Mucosa of descending colon (tissue), 3 donors: ENCODE measurements around the gene MSX1. TPM values are rescaled to one million over a fixed set of nuclear protein-coding genes. Genes with fewer than 3 reads are reported as not detected.

Experiments
- ATAC-seq: fragments of 200-7000 bp; cut with Tn5 transposase; one replicate; pipeline ENCODE4 v1.9.1; 2020; ENCODE audit warnings: mild to moderate bottlenecking, moderate library complexity
- DNase-seq, 3 donors: peaks; one replicate each; pipeline ENCODE4 v3.0.0-alpha.2; 2020
- H3K36me3 ChIP-seq: fragments of 200-600 bp; one replicate; pipeline ENCODE4 v1.8.0; 2021; ENCODE audit warnings: low read depth, mild to moderate bottlenecking
- H3K4me1 ChIP-seq: fragments of 200-600 bp; one replicate; pipeline ENCODE4 v1.8.0; 2021; ENCODE audit warnings: low read depth, mild to moderate bottlenecking
- H3K4me3 ChIP-seq: fragments of 200-600 bp; one replicate; pipeline ENCODE4 v1.8.0; 2021; ENCODE audit warnings: mild to moderate bottlenecking
- H3K9me3 ChIP-seq: fragments of 200-600 bp; one replicate; pipeline ENCODE4 v1.8.0; 2021; ENCODE audit warnings: mild to moderate bottlenecking
- intact Hi-C, 2 donors: fragments of 100-400 bp; cut with DNase I in 1 of 2; cut with micrococcal nuclease in 1 of 2; formaldehyde crosslinking; loops; one replicate each; pipeline versions ENCODE4 v1.11.0 to v1.11.1; 2022; cut with DNase I, micrococcal nuclease
- total RNA-seq, 3 donors: library from RNA; stranded (reverse); fragmentation: NEBNext Ultra II Directional in 2 of 3; extraction: Animal tissue kit (Norgen Biotek cat#: 25700) in 2 of 3; gene quantifications; one replicate each; pipeline versions ENCODE4 v1.2.1 to v1.2.4, GENCODE V29; 2021 to 2023
- TF ChIP-seq, protein P1 (sequence below): fragments of 200-600 bp; IDR thresholded peaks from one replicate; pipeline ENCODE4 v1.8.0; 2022; ENCODE audit warnings: antibody characterized with exemption, mild to moderate bottlenecking
- donor health status: DM: no; HTN: no; CAD: no; lungs with moderate emphysema.
- donor health status: DM: no; HTN: no; CAD: no.
- donor health status: DM: no; HTN: yes; CAD: no.

The MSX1 gene
- total RNA-seq, 3 donors from 2014 or later = 0.43 to 0.48 (median 0.44) TPM

DNA sequence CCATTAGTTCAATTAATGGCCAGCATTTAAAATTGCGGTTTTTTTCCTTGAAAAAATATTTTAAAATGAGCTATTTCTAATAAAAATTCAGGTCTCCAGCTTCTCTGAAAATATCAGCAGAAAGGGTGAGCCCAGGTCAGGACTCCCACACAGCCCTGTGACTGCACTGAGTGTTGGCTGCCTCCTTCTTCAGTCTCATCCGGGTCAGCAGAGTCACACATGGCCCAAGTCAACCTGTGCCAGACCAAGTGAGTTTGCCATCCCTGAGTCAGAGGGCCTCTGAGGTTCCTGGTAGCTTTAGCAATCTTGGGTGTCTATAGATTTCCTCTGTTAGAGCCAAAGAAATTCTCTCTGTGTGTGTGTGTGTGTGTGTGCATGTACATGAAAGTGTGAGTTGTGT, 22.1 kb upstream of the MSX1 start:
- ATAC-seq (no peak), DNase-seq (no peak)
- TF ChIP-seq, protein P1, sequence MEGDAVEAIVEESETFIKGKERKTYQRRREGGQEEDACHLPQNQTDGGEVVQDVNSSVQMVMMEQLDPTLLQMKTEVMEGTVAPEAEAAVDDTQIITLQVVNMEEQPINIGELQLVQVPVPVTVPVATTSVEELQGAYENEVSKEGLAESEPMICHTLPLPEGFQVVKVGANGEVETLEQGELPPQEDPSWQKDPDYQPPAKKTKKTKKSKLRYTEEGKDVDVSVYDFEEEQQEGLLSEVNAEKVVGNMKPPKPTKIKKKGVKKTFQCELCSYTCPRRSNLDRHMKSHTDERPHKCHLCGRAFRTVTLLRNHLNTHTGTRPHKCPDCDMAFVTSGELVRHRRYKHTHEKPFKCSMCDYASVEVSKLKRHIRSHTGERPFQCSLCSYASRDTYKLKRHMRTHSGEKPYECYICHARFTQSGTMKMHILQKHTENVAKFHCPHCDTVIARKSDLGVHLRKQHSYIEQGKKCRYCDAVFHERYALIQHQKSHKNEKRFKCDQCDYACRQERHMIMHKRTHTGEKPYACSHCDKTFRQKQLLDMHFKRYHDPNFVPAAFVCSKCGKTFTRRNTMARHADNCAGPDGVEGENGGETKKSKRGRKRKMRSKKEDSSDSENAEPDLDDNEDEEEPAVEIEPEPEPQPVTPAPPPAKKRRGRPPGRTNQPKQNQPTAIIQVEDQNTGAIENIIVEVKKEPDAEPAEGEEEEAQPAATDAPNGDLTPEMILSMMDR = no peak
- H3K4me1 ChIP-seq = no peaks in the 10 kb centered on the region
- H3K9me3 ChIP-seq = no peaks in the 10 kb centered on the region
- H3K36me3 ChIP-seq = no peaks in the 10 kb centered on the region
- intact Hi-C loops = no loop called here
- H3K4me3 ChIP-seq = no peak overlapping the region

DNA sequence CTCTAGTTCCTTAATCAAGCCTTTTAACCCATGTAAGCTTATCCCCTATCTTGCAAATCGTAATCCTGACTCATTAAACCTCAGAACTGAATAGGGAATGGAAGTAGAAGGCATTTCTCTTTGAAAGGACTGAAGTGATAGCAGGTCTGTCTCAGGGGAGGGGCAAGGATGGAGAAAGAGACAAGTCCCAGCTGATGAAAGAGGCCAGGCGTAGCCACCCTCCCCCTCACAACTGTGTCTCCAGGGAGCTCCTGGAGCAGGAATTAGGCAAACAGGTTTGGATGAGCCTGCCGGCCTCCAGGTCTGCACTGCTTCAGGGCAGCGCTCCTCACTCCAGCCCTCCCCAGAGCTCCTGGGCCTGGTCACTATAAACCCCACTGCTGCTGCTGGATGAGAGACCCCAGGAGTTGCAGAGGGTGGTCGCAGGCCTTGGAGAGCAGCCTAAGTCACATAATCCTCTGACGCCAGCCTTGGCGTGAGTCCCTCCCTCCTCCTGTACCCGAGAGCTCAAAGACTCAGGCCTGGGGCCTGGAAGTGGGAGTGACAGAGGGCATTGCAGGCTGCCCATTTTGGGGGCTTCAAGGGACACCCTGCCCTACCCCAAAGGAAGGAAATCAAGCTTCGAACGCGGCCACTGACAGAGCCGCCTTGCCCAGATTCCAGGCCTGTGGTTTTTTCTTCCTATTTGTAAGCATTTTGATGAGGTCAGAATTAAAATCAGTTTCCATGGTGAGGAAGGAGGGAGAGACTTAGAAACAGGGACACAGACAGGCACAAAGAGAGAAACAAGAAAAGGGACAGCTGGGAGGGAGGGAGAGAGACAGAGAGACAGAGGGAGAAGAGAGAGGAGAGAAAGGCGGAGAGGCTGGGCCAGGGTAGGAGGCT, 21.2 kb upstream of the MSX1 start:
- Histone ChIP-seq H3K4me3 (no peak overlapping the region), H3K4me1 (no peaks in the 10 kb centered on the region), H3K9me3 (no peaks in the 10 kb centered on the region), H3K36me3 (no peaks in the 10 kb centered on the region)
- TF ChIP-seq, protein P1 = no peak
- intact Hi-C loops = no loop called here
- DNase-seq = no peak
- no peak for ATAC-seq

DNA sequence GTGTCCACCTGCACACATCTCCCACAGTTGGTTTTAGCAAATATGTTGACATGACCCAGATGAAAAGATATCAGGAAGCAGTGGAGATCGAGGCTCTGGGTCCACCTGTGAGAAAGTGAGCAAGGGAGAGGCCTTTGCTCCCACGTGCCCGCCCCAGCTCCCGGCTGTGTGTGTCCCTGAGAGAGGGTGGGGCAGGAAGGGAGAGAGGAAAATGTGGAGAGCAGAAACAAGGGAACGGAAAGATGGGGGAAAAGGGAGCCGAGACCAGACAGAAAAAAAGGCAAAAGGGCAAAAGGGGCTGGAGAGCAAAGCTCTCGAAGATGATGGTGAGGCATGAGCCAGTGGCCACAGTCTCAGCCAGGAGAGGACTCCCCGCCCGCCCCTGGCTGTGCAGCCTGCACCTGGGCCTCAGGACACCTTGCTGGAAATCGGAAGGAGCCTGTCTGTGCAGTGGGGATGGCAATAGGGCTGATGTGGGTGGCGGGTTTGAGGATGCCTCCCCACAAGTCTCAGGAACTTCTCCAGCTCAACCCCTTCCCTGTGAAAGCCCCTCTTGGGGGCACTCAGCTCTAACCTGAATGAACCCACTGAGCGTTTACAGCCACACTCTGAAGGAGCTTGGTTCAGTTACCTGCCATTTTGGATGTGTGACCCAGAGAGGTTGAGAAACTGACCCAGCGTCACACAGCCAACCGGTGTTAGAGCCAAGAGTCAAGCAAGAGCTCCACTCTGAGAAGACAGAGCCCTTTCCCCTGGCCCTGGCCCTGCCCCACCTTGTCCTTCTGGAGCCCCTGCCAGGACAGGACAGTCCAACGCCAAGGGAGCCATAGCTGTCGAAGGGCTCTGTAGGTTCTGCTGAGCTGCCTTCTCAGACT, 20.3 kb upstream of the MSX1 start:
- no peaks in the 10 kb centered on the region for H3K9me3 ChIP-seq
- TF ChIP-seq, protein P1 = no peak
- DNase-seq (no peak), ATAC-seq (peak; percentile 54)
- intact Hi-C loops = no loop called here
- no peaks in the 10 kb centered on the region for H3K4me1 ChIP-seq
- H3K4me3 ChIP-seq = no peak overlapping the region
- H3K36me3 ChIP-seq = no peaks in the 10 kb centered on the region

DNA sequence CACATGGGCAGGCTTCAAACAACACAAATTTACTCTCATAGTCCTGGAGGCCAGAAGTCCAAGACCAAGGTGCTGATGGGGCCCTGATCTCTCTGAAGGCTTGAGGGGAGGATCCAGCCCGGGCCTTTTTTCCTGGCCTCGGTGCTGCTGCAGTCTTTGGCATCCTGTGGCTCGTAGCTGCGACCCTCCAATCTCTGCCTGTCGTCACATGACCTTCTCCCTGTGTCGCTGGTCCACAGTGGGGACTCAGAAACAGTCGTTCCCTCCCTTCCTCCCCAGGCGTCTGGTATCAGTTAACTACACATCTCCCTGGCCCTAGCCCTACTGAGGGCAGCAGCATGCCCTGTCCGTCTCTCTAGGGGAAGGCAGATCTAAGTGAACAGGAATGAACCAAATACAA, 19.1 kb upstream of the MSX1 start:
- no peak for ATAC-seq
- Histone ChIP-seq H3K4me1 (no peaks in the 10 kb centered on the region), H3K9me3 (no peaks in the 10 kb centered on the region), H3K36me3 (no peaks in the 10 kb centered on the region), H3K4me3 (no peak overlapping the region)
- no peak for DNase-seq
- TF ChIP-seq, protein P1 = no peak
- intact Hi-C loops = no loop called here

DNA sequence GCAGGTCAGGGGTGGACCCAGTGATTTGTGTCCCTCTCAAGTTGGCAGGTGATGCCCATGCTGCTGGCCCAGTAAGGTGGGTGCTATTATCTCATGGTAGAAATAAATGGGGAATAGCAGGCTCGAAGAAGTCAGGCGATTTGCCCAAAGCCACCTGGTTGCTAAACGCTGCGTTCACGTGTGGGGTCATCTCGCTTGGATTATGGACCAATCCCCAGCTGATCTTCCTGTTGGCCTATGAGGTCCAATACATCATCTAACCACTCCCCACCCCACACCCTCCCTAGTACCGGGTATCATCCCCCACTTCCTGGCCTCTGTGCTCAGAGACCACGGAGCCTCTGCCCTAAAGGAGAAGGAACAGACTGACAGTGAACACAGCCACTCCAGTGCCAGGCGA, 18.3 kb upstream of the MSX1 start:
- Histone ChIP-seq H3K9me3 (no peaks in the 10 kb centered on the region), H3K4me3 (no peak overlapping the region), H3K4me1 (no peaks in the 10 kb centered on the region), H3K36me3 (no peaks in the 10 kb centered on the region)
- DNase-seq (no peak), ATAC-seq (no peak)
- intact Hi-C loops = no loop called here
- TF ChIP-seq, protein P1 = no peak
